ENCODE measurements around the gene KLHL29. TPM values are rescaled to one million over a fixed set of nuclear protein-coding genes. Genes with fewer than 3 reads are reported as not detected.

KLHL29 gene
- total and polyA plus RNA-seq, 2 donors = 1.4 to 2.9 TPM

GRCh38 chr2:23565814-23566213 is 180.8 kb downstream of the KLHL29 start:
- Histone ChIP-seq H3K4me3 (ENCODE audit: low read length in 2 of 2) (no peak overlapping the region), H3K36me3 (ENCODE audit: control insufficient read depth in 2 of 2, insufficient read depth in 2 of 2, low read length in 1 of 2) (no peaks in the 10 kb centered on the region), H3K27ac (ENCODE audit: low read depth in 1 of 2, low read length in 1 of 2) (no peak overlapping the region), H3K4me1 (ENCODE audit: control insufficient read depth in 2 of 2, insufficient read depth in 2 of 2, low read length in 2 of 2) (no peaks in the 10 kb centered on the region), H3K27me3 (ENCODE audit: control insufficient read depth in 2 of 2, insufficient read depth in 1 of 2, low read length in 1 of 2) (peaks cover 0 to 4% of the 10 kb centered on the region in 2 donors), H3K9me3 (ENCODE audit: control insufficient read depth in 2 of 2, insufficient read depth in 1 of 2, low read length in 1 of 2) (no peaks in the 10 kb centered on the region)
- 95% methylated on average over 6 of the region's 6 CpGs for WGBS
- DNase-seq (ENCODE audit: low read depth in 6 of 9, low spot score in 9 of 9) = no peak

- peak in 3 of 9 donors; percentile 6 to 22 (median 16) for DNase-seq (ENCODE audit: low read depth in 6 of 9, low spot score in 9 of 9)
Observed at GRCh38 chr2:23566241-23567142, 181.5 kb downstream of the KLHL29 start.

GRCh38 chr2:23567161-23567756 is 182.3 kb downstream of the KLHL29 start:
- no peak for DNase-seq (ENCODE audit: low read depth in 6 of 9, low spot score in 9 of 9)
- H3K4me3 ChIP-seq (ENCODE audit: low read length in 2 of 2) = no peak overlapping the region
- 95% methylated on average over 15 of the region's 15 CpGs for WGBS

More at GRCh38 chr2:23566241-23567142, 181.5 kb downstream of the KLHL29 start:
- H3K27ac ChIP-seq (ENCODE audit: low read depth in 1 of 2, low read length in 1 of 2) = no peak overlapping the region
- peaks cover 0 to 8% of the 10 kb centered on the region in 2 donors for H3K27me3 ChIP-seq (ENCODE audit: control insufficient read depth in 2 of 2, insufficient read depth in 1 of 2, low read length in 1 of 2)
- no peaks in the 10 kb centered on the region for H3K9me3 ChIP-seq (ENCODE audit: control insufficient read depth in 2 of 2, insufficient read depth in 1 of 2, low read length in 1 of 2)
- no peak overlapping the region for H3K4me3 ChIP-seq (ENCODE audit: low read length in 2 of 2)
- no peaks in the 10 kb centered on the region for H3K4me1 ChIP-seq (ENCODE audit: control insufficient read depth in 2 of 2, insufficient read depth in 2 of 2, low read length in 2 of 2)
- 90% methylated on average over 6 of the region's 6 CpGs for WGBS
- no peaks in the 10 kb centered on the region for H3K36me3 ChIP-seq (ENCODE audit: control insufficient read depth in 2 of 2, insufficient read depth in 2 of 2, low read length in 1 of 2)

GRCh38 chr2:23568211-23568610 is 183.2 kb downstream of the KLHL29 start:
- DNase-seq (ENCODE audit: low read depth in 6 of 9, low spot score in 9 of 9) = no peak
- Histone ChIP-seq H3K27me3 (ENCODE audit: control insufficient read depth in 2 of 2, insufficient read depth in 1 of 2, low read length in 1 of 2) (peaks cover 0 to 8% of the 10 kb centered on the region in 2 donors), H3K4me1 (ENCODE audit: control insufficient read depth in 2 of 2, insufficient read depth in 2 of 2, low read length in 2 of 2) (no peaks in the 10 kb centered on the region), H3K4me3 (ENCODE audit: low read length in 2 of 2) (no peak overlapping the region), H3K27ac (ENCODE audit: low read depth in 1 of 2, low read length in 1 of 2) (no peak overlapping the region), H3K9me3 (ENCODE audit: control insufficient read depth in 2 of 2, insufficient read depth in 1 of 2, low read length in 1 of 2) (no peaks in the 10 kb centered on the region), H3K36me3 (ENCODE audit: control insufficient read depth in 2 of 2, insufficient read depth in 2 of 2, low read length in 1 of 2) (no peaks in the 10 kb centered on the region)
- 93% methylated on average over 2 of the region's 2 CpGs for WGBS

More at GRCh38 chr2:23567161-23567756, 182.3 kb downstream of the KLHL29 start:
- H3K27ac ChIP-seq (ENCODE audit: low read depth in 1 of 2, low read length in 1 of 2) = no peak overlapping the region
- no peaks in the 10 kb centered on the region for H3K36me3 ChIP-seq (ENCODE audit: control insufficient read depth in 2 of 2, insufficient read depth in 2 of 2, low read length in 1 of 2)
- H3K4me1 ChIP-seq (ENCODE audit: control insufficient read depth in 2 of 2, insufficient read depth in 2 of 2, low read length in 2 of 2) = no peaks in the 10 kb centered on the region
- H3K27me3 ChIP-seq (ENCODE audit: control insufficient read depth in 2 of 2, insufficient read depth in 1 of 2, low read length in 1 of 2) = peaks cover 0 to 8% of the 10 kb centered on the region in 2 donors
- H3K9me3 ChIP-seq (ENCODE audit: control insufficient read depth in 2 of 2, insufficient read depth in 1 of 2, low read length in 1 of 2) = no peaks in the 10 kb centered on the region

- Histone ChIP-seq H3K4me3 (ENCODE audit: low read length in 2 of 2) (no peak overlapping the region), H3K27me3 (ENCODE audit: control insufficient read depth in 2 of 2, insufficient read depth in 1 of 2, low read length in 1 of 2) (peaks cover 0 to 8% of the 10 kb centered on the region in 2 donors), H3K4me1 (ENCODE audit: control insufficient read depth in 2 of 2, insufficient read depth in 2 of 2, low read length in 2 of 2) (no peaks in the 10 kb centered on the region), H3K9me3 (ENCODE audit: control insufficient read depth in 2 of 2, insufficient read depth in 1 of 2, low read length in 1 of 2) (no peaks in the 10 kb centered on the region), H3K27ac (ENCODE audit: low read depth in 1 of 2, low read length in 1 of 2) (no peak overlapping the region), H3K36me3 (ENCODE audit: control insufficient read depth in 2 of 2, insufficient read depth in 2 of 2, low read length in 1 of 2) (no peaks in the 10 kb centered on the region)
- WGBS = 94% methylated on average over 3 of the region's 3 CpGs
- no peak for DNase-seq (ENCODE audit: low read depth in 6 of 9, low spot score in 9 of 9)
Observed at GRCh38 chr2:23568626-23569190, 183.7 kb downstream of the KLHL29 start.

- Histone ChIP-seq H3K4me3 (ENCODE audit: low read length in 2 of 2) (no peak overlapping the region), H3K27ac (ENCODE audit: low read depth in 1 of 2, low read length in 1 of 2) (no peak overlapping the region), H3K9me3 (ENCODE audit: control insufficient read depth in 2 of 2, insufficient read depth in 1 of 2, low read length in 1 of 2) (no peaks in the 10 kb centered on the region), H3K27me3 (ENCODE audit: control insufficient read depth in 2 of 2, insufficient read depth in 1 of 2, low read length in 1 of 2) (peaks cover 0 to 8% of the 10 kb centered on the region in 2 donors), H3K36me3 (ENCODE audit: control insufficient read depth in 2 of 2, insufficient read depth in 2 of 2, low read length in 1 of 2) (no peaks in the 10 kb centered on the region), H3K4me1 (ENCODE audit: control insufficient read depth in 2 of 2, insufficient read depth in 2 of 2, low read length in 2 of 2) (no peaks in the 10 kb centered on the region)
- no peak for DNase-seq (ENCODE audit: low read depth in 6 of 9, low spot score in 9 of 9)
- 94% methylated on average over 12 of the region's 12 CpGs for WGBS
Observed at GRCh38 chr2:23569761-23570365, 184.9 kb downstream of the KLHL29 start.

- H3K4me1 ChIP-seq (ENCODE audit: control insufficient read depth in 2 of 2, insufficient read depth in 2 of 2, low read length in 2 of 2) = no peaks in the 10 kb centered on the region
- H3K4me3 ChIP-seq (ENCODE audit: low read length in 2 of 2) = no peak overlapping the region
- H3K27ac ChIP-seq (ENCODE audit: low read depth in 1 of 2, low read length in 1 of 2) = no peak overlapping the region
- no peak for DNase-seq (ENCODE audit: low read depth in 6 of 9, low spot score in 9 of 9)
- no peaks in the 10 kb centered on the region for H3K9me3 ChIP-seq (ENCODE audit: control insufficient read depth in 2 of 2, insufficient read depth in 1 of 2, low read length in 1 of 2)
- 95% methylated on average over 6 of the region's 6 CpGs for WGBS
- no peaks in the 10 kb centered on the region for H3K36me3 ChIP-seq (ENCODE audit: control insufficient read depth in 2 of 2, insufficient read depth in 2 of 2, low read length in 1 of 2)
- peaks cover 0 to 8% of the 10 kb centered on the region in 2 donors for H3K27me3 ChIP-seq (ENCODE audit: control insufficient read depth in 2 of 2, insufficient read depth in 1 of 2, low read length in 1 of 2)
Observed at GRCh38 chr2:23571085-23571484, 186.1 kb downstream of the KLHL29 start.

- no peaks in the 10 kb centered on the region for H3K36me3 ChIP-seq (ENCODE audit: control insufficient read depth in 2 of 2, insufficient read depth in 2 of 2, low read length in 1 of 2)
- H3K4me3 ChIP-seq (ENCODE audit: low read length in 2 of 2) = no peak overlapping the region
- no peaks in the 10 kb centered on the region for H3K9me3 ChIP-seq (ENCODE audit: control insufficient read depth in 2 of 2, insufficient read depth in 1 of 2, low read length in 1 of 2)
- peaks cover 0 to 8% of the 10 kb centered on the region in 2 donors for H3K27me3 ChIP-seq (ENCODE audit: control insufficient read depth in 2 of 2, insufficient read depth in 1 of 2, low read length in 1 of 2)
- no peak overlapping the region for H3K27ac ChIP-seq (ENCODE audit: low read depth in 1 of 2, low read length in 1 of 2)
- DNase-seq (ENCODE audit: low read depth in 6 of 9, low spot score in 9 of 9) = no peak
- WGBS = 85% methylated on average over 12 of the region's 12 CpGs
- no peaks in the 10 kb centered on the region for H3K4me1 ChIP-seq (ENCODE audit: control insufficient read depth in 2 of 2, insufficient read depth in 2 of 2, low read length in 2 of 2)
Observed at GRCh38 chr2:23571527-23572282, 186.7 kb downstream of the KLHL29 start.

Measured in thymus (tissue), 11 donors.